PC-3 (cell line): ENCODE data around the gene AP3S2. TPM values are rescaled to one million over a fixed set of nuclear protein-coding genes. Genes with fewer than 3 reads are reported as not detected.

Experiments used
- ATAC-seq: fragments of 200-7000 bp; cut with Tn5 transposase; 2 replicates; pipeline ENCODE4 v1.9.1; 2020; ENCODE audit warnings: mild to moderate bottlenecking, moderate library complexity
- BruUV-seq: library from RNA; stranded (reverse); fragments of 400-500 nt; replicated peaks from 2 replicates; lab custom pipeline; 2021; lab: Mats Ljungman, UMichigan
- CTCF ChIA-PET: fragments of 300-600 bp; sonication (Branson Sonifier 250); formaldehyde crosslinking; loops from one replicate; lab custom pipeline; 2022; ENCODE audit warnings: antibody characterized with exemption; lab: Charles Lee
- POLR2A ChIA-PET: fragments of 300-600 bp; sonication (Branson Sonifier 250); formaldehyde crosslinking; loops from one replicate; lab custom pipeline; 2022; ENCODE audit warnings: antibody characterized with exemption; ENCODE audit not compliant: unreplicated experiment; lab: Charles Lee
- DNase-seq: peaks from one replicate; pipeline ENCODE4 v3.0.0-alpha.2; 2015
- H2AFZ ChIP-seq: fragments of 300-600 bp; sonication (generic); 2 replicates; pipeline ENCODE4 v1.6.0; 2016; ENCODE audit warnings: antibody characterized with exemption, low read length
- H3F3A ChIP-seq: fragments of 300-600 bp; sonication (generic); one replicate; pipeline ENCODE4 v1.6.0; 2017; ENCODE audit warnings: antibody characterized with exemption, low read length, control low read depth, mild to moderate bottlenecking; ENCODE audit not compliant: unreplicated experiment
- H3K27ac ChIP-seq: fragments of 300-600 bp; sonication (generic); 2 replicates; pipeline ENCODE4 v1.5.1; 2016; ENCODE audit warnings: mild to moderate bottlenecking, low read length
- H3K27me3 ChIP-seq: fragments of 300-600 bp; sonication (generic); 2 replicates; pipeline ENCODE4 v1.6.1; 2016; ENCODE audit warnings: low read length, mixed read lengths
- H3K36me3 ChIP-seq: fragments of 300-600 bp; sonication (generic); 2 replicates; pipeline ENCODE4 v1.6.1; 2016; ENCODE audit warnings: low read depth, mixed run types, low read length, mixed read lengths
- H3K4me1 ChIP-seq: fragments of 300-600 bp; sonication (generic); 2 replicates; pipeline ENCODE4 v1.5.1; 2016; ENCODE audit warnings: low read length; ENCODE audit not compliant: insufficient read depth
- H3K4me2 ChIP-seq: fragments of 300-600 bp; sonication (generic); 2 replicates; pipeline ENCODE4 v1.6.0; 2016; ENCODE audit warnings: low read length
- H3K4me3 ChIP-seq: fragments of 300-600 bp; sonication (generic); 2 replicates; pipeline ENCODE4 v1.5.1; 2016; ENCODE audit warnings: mild to moderate bottlenecking, low read length, mixed read lengths
- H3K79me2 ChIP-seq: fragments of 300-600 bp; sonication (generic); 2 replicates; pipeline ENCODE4 v1.6.1; 2017; ENCODE audit warnings: low read length, mixed read lengths
- H3K9ac ChIP-seq: fragments of 300-600 bp; sonication (generic); 2 replicates; pipeline ENCODE4 v1.6.0; 2016; ENCODE audit warnings: mild to moderate bottlenecking, low read length
- H3K9me2 ChIP-seq: fragments of 300-600 bp; sonication (generic); replicated peaks from 2 replicates; pipeline ENCODE4 v1.6.1; 2016; ENCODE audit warnings: mixed run types, low read length, mixed read lengths
- H3K9me3 ChIP-seq: fragments of 300-600 bp; sonication (generic); 2 replicates; pipeline ENCODE4 v1.6.1; 2016; ENCODE audit warnings: low read length, mixed read lengths
- H4K20me1 ChIP-seq: fragments of 300-600 bp; sonication (generic); 2 replicates; pipeline ENCODE4 v1.6.1; 2016; ENCODE audit warnings: low read length, mixed read lengths
- CTCF ChIP-seq: fragments of 300-600 bp; sonication (generic); conservative IDR thresholded peaks from 2 replicates; pipeline ENCODE4 v1.5.1; 2017; ENCODE audit warnings: antibody characterized with exemption, low read depth, mild to moderate bottlenecking, low read length
- EZH2 ChIP-seq: fragments of 300-600 bp; sonication (generic); IDR thresholded peaks from one replicate; pipeline ENCODE4 v1.6.1; 2017; ENCODE audit warnings: antibody characterized with exemption, mild to moderate bottlenecking, low read length; ENCODE audit not compliant: unreplicated experiment
- EZH2phosphoT487 ChIP-seq: fragments of 300-600 bp; sonication (generic); IDR thresholded peaks from 2 replicates; pipeline ENCODE4 v1.6.1; 2018; ENCODE audit warnings: mild to moderate bottlenecking, antibody characterized with exemption, low read length, borderline replicate concordance
- intact Hi-C: fragments of 100-400 bp; cut with micrococcal nuclease; formaldehyde crosslinking; loops from 2 replicates; pipeline ENCODE4 v1.9.0; 2023
- total RNA-seq: library from RNA; depleted of rRNA; stranded (reverse); fragments of >200 nt; gene quantifications from 2 replicates; pipeline ENCODE4 v1.2.3, GENCODE V29; 2014

Gene AP3S2
- total RNA-seq, 1 experiment from 2014 or later = 18.8 TPM

GRCh38 chr15:89802986-89803824 is 90.6 kb downstream of the AP3S2 start:
- Histone ChIP-seq H3K4me3 (no peak overlapping the region), H3K4me2 (no peak overlapping the region), H3K79me2 (no peaks in the 10 kb centered on the region), H3K27me3 (no peaks in the 10 kb centered on the region), H3K9me2 (no peaks in the 10 kb centered on the region), H3K9ac (no peak overlapping the region), H3K27ac (no peak overlapping the region), H3K4me1 (no peaks in the 10 kb centered on the region), H3F3A (no peaks in the 10 kb centered on the region), H3K9me3 (no peaks in the 10 kb centered on the region), H4K20me1 (no peaks in the 10 kb centered on the region), H2AFZ (no peak overlapping the region), H3K36me3 (no peaks in the 10 kb centered on the region; the same call in 1 of the 2 replicates)
- ChIA-PET POLR2A (no interaction called here), CTCF (no interaction called here)
- ATAC-seq (no peak), DNase-seq (no peak)
- BruUV-seq = no TSS peak
- TF ChIP-seq EZH2 (no peak), EZH2phosphoT487 (no peak), CTCF (no peak)
- intact Hi-C loops = no loop called here

- Histone ChIP-seq H3K9me2 (no peaks in the 10 kb centered on the region), H3K27me3 (no peaks in the 10 kb centered on the region), H3K79me2 (no peaks in the 10 kb centered on the region), H3K9ac (no peak overlapping the region), H3K36me3 (no peaks in the 10 kb centered on the region; the same call in 1 of the 2 replicates), H3K4me1 (no peaks in the 10 kb centered on the region), H4K20me1 (no peaks in the 10 kb centered on the region), H3F3A (no peaks in the 10 kb centered on the region), H3K9me3 (no peaks in the 10 kb centered on the region), H3K4me3 (no peak overlapping the region), H2AFZ (no peak overlapping the region), H3K27ac (no peak overlapping the region), H3K4me2 (no peak overlapping the region)
- no peak for DNase-seq
- no peak for ATAC-seq
- POLR2A ChIA-PET = no interaction called here
- CTCF ChIA-PET = no interaction called here
- BruUV-seq = no TSS peak
- no peak for TF ChIP-seq EZH2
- no peak for TF ChIP-seq EZH2phosphoT487
- no peak for TF ChIP-seq CTCF
- intact Hi-C loops = no loop called here
Measured at GRCh38 chr15:89802231-89802928, 91.4 kb downstream of the AP3S2 start.
